ENCODE results near the gene SLC7A9.

DNA sequence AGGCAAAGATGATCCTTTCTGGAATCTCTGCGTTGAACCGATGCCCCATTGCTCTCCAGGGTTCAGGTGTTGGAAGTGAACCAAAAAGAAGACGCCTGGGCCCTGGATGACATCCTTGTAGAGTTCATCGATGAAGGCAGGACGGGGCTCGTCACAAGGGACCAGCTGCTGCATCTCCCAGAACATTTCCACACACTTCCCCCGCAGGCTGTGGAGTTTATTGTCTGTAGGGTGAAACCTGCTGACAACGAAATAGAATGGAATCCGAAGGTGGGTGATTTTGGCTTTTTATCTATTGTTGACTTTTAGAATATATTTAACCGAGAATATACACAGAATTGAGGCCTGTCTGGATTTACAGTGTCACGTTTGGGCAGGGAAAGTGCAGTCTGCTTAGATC lies 58.4 kb downstream of the SLC7A9 start:
- no peak for TF ChIP-seq CTCF (IDR thresholded peaks at IDR 0.05 in 4 of 5, conservative IDR thresholded peaks at IDR 0.05 in 1 of 5)
- no peak for TF ChIP-seq POLR2A (IDR thresholded peaks at IDR 0.05)

Measured in gastrocnemius medialis (tissue), 4 donors.